Inflammatory macrophage (primary cell): ENCODE measurements around the gene TRMT44.

ENCODE experiments used
- DNase-seq, 2 donors: peaks; one replicate each; pipeline ENCODE4 v3.0.0-alpha.2; 2020 to 2022

The TRMT44 gene

GRCh38 chr4:8514391-8514790, 73.8 kb downstream of the TRMT44 start:
- no peak for DNase-seq

- no peak for DNase-seq
Measured at GRCh38 chr4:8515316-8516060, 74.9 kb downstream of the TRMT44 start.

GRCh38 chr4:8516061-8516573, 75.5 kb downstream of the TRMT44 start:
- no peak for DNase-seq

- DNase-seq, result no peak
Measured at GRCh38 chr4:8516996-8517550, 76.5 kb downstream of the TRMT44 start.

GRCh38 chr4:8517946-8518345, 77.4 kb downstream of the TRMT44 start:
- no peak for DNase-seq

- no peak for DNase-seq
Measured at GRCh38 chr4:8522160-8523120, 81.9 kb downstream of the TRMT44 start.

GRCh38 chr4:8523175-8523574, 82.6 kb downstream of the TRMT44 start:
- DNase-seq, result no peak

GRCh38 chr4:8523766-8524165, 83.2 kb downstream of the TRMT44 start:
- no peak for DNase-seq

GRCh38 chr4:8524595-8525382, 84.2 kb downstream of the TRMT44 start:
- no peak for DNase-seq

GRCh38 chr4:8525383-8526120, 85.0 kb downstream of the TRMT44 start:
- DNase-seq, result no peak
